K562 (cell line): ENCODE measurements around the gene JUND. TPM values are rescaled to one million over a fixed set of nuclear protein-coding genes. Genes with fewer than 3 reads are reported as not detected.

ENCODE experiments used
- ATAC-seq: fragments of 200-7000 bp; cut with Tn5 transposase; 3 replicates; pipeline ENCODE4 v1.9.1; 2020; ENCODE audit warnings: moderate library complexity
- BruUV-seq: library from RNA; stranded (reverse); fragments of 400-500 nt; replicated peaks from 2 replicates; lab custom pipeline; 2021; lab: Mats Ljungman, UMichigan
- CTCF ChIA-PET: fragments of 300-600 bp; formaldehyde crosslinking; extraction: SDS; loops from one replicate; lab custom pipeline; 2021; ENCODE audit warnings: low intra/inter-chr PET ratio; lab: Yijun Ruan, JAX
- POLR2A ChIA-PET: fragments of 300-600, 350-650 bp; sonication (Branson Sonifier 250); formaldehyde crosslinking; extraction: SDS; loops from one replicate; lab custom pipeline; 2021; ENCODE audit warnings: antibody characterized with exemption, inconsistent platforms; lab: Yijun Ruan, JAX
- DNase-seq, 4 experiments: peaks; one replicate each; pipeline versions ENCODE4 v3.0.0 to v3.0.0-alpha.2; 2011 to 2018; ENCODE audit warnings: low spot score in 3 of 4, mixed read lengths in 3 of 4; ENCODE audit errors: extremely low read depth in 1 of 4
- FAIRE-seq: peaks from 2 replicates; lab custom pipeline; 2011; peaks lifted over from hg19 to GRCh38; lab: Jason Lieb, UNC
- H2AFZ ChIP-seq: 2 replicates; pipeline ENCODE4 v1.6.0; 2011; ENCODE audit warnings: low read depth, low read length, control low read depth, inconsistent platforms
- H3K27ac ChIP-seq: fragments of 200-600 bp; 3 replicates; pipeline ENCODE4 v1.8.0; 2011; ENCODE audit warnings: low read depth, mild to moderate bottlenecking, control low read depth, inconsistent platforms, low read length, moderate library complexity, mixed read lengths; ENCODE audit errors: extremely low read depth
- H3K27me3 ChIP-seq, 2 experiments: fragments of 300-600 bp in 1 of 2; 2 replicates in 1 of 2; 3 replicates in 1 of 2; pipeline versions ENCODE4 v1.6.0 to v1.8.0; 2011; ENCODE audit warnings: inconsistent platforms in 2 of 2, low read length in 2 of 2, mild to moderate bottlenecking in 1 of 2, mixed read lengths in 1 of 2, moderate library complexity in 1 of 2; ENCODE audit not compliant: control insufficient read depth in 2 of 2, insufficient read depth in 2 of 2
- H3K36me3 ChIP-seq: fragments of 300-600 bp; 3 replicates; pipeline ENCODE4 v1.8.0; 2011; ENCODE audit warnings: mild to moderate bottlenecking, low read length, inconsistent platforms; ENCODE audit not compliant: control insufficient read depth, insufficient read depth
- H3K4me1 ChIP-seq, 2 experiments: fragments of 200-600 bp in 1 of 2; replicated peaks in 1 of 2; 2 replicates in 1 of 2; 3 replicates in 1 of 2; pipeline versions ENCODE4 v1.5.1 to v1.8.0; 2011; ENCODE audit warnings: inconsistent platforms in 2 of 2, low read length in 2 of 2, mild to moderate bottlenecking in 1 of 2, mixed read lengths in 1 of 2, moderate library complexity in 1 of 2; ENCODE audit not compliant: control insufficient read depth in 2 of 2, insufficient read depth in 2 of 2
- H3K4me2 ChIP-seq: 2 replicates; pipeline ENCODE4 v1.6.1; 2011; ENCODE audit warnings: low read length, control low read depth, inconsistent platforms, mixed read lengths; ENCODE audit not compliant: insufficient read depth
- H3K4me3 ChIP-seq: fragments of 200-600 bp; sonication (generic), shearing (Covaris generic); 2 replicates; pipeline ENCODE4 v1.5.1; 2016; ENCODE audit warnings: control low read depth, inconsistent platforms
- H3K79me2 ChIP-seq: fragments of 200-600 bp; 3 replicates; pipeline ENCODE4 v1.8.0; 2011; ENCODE audit warnings: low read length, inconsistent platforms; ENCODE audit not compliant: control insufficient read depth, insufficient read depth
- H3K9ac ChIP-seq, 2 experiments: 2 replicates each; pipeline versions ENCODE4 v1.6.0 to v1.6.1; 2011; ENCODE audit warnings: low read depth in 2 of 2, low read length in 2 of 2, control low read depth in 1 of 2, inconsistent platforms in 1 of 2, mild to moderate bottlenecking in 1 of 2, mixed read lengths in 1 of 2; ENCODE audit not compliant: insufficient read depth in 1 of 2
- H3K9me1 ChIP-seq: one replicate; pipeline ENCODE4 v1.6.0; 2011; ENCODE audit warnings: inconsistent platforms, mild to moderate bottlenecking, low read length, moderate library complexity; ENCODE audit not compliant: control insufficient read depth, insufficient read depth
- H3K9me3 ChIP-seq: replicated peaks from 2 replicates; pipeline ENCODE4 v1.5.1; 2011; ENCODE audit warnings: low read depth, low read length, inconsistent platforms; ENCODE audit not compliant: control insufficient read depth, insufficient read depth
- H4K20me1 ChIP-seq: replicated peaks from 2 replicates; pipeline ENCODE4 v1.6.1; 2011; ENCODE audit warnings: low read length, inconsistent platforms, mixed read lengths; ENCODE audit not compliant: control insufficient read depth, insufficient read depth
- CXXC5 ChIP-seq: fragments of 250-450 bp; sonication (Bioruptor Pico); IDR thresholded peaks from 2 replicates; pipeline ENCODE4 v1.8.0; 2022; ENCODE audit warnings: inconsistent platforms, mild to moderate bottlenecking, moderate library complexity
- NFYB ChIP-seq: IDR thresholded peaks from 2 replicates; pipeline ENCODE4 v1.6.1; 2011; ENCODE audit warnings: mild to moderate bottlenecking, moderate library complexity; ENCODE audit not compliant: insufficient read length; ENCODE audit errors: extremely low read depth
- NR2C1 ChIP-seq, 2 experiments: fragments of 450-650 bp; IDR thresholded peaks; 2 replicates each; pipeline ENCODE4 v1.6.1; 2017; ENCODE audit warnings: mild to moderate bottlenecking in 2 of 2, antibody characterized with exemption in 1 of 2, inconsistent platforms in 1 of 2, missing compliant biosample characterization in 1 of 2, missing genetic modification characterization in 1 of 2
- RBFOX2 ChIP-seq: fragments of 200-400 bp; formaldehyde crosslinking; IDR thresholded peaks from 2 replicates; pipeline ENCODE4 v1.6.1; 2017; ENCODE audit warnings: low read depth, mild to moderate bottlenecking, low read length, moderate library complexity
- SUPT5H ChIP-seq: fragments of 450-650 bp; IDR thresholded peaks from 2 replicates; pipeline ENCODE4 v1.6.1; 2016
- TAF1 ChIP-seq: IDR thresholded peaks from 2 replicates; pipeline ENCODE4 v1.6.1; 2011; ENCODE audit warnings: mild to moderate bottlenecking, low read length, moderate library complexity; ENCODE audit not compliant: insufficient read depth, control insufficient read depth, severe bottlenecking; ENCODE audit errors: extremely low read depth
- TEAD1 ChIP-seq, 2 experiments: fragments of 450-650 bp in 1 of 2; sonication (generic) in 1 of 2; formaldehyde crosslinking; IDR thresholded peaks; 2 replicates each; pipeline versions ENCODE4 v1.4.0 to v1.8.0; 2020 to 2022; ENCODE audit warnings: mild to moderate bottlenecking in 2 of 2, missing genetic modification reagents in 1 of 2
- TEAD4 ChIP-seq, 2 experiments: sonication (generic) in 1 of 2; formaldehyde crosslinking in 1 of 2; IDR thresholded peaks; 2 replicates each; pipeline versions ENCODE4 v1.6.1 to v1.8.0; 2012 to 2022; ENCODE audit warnings: borderline replicate concordance in 1 of 2, inconsistent platforms in 1 of 2, low read length in 1 of 2, mild to moderate bottlenecking in 1 of 2, missing genetic modification reagents in 1 of 2
- XRCC5 ChIP-seq: fragments of 200-400 bp; formaldehyde crosslinking; IDR thresholded peaks from 2 replicates; pipeline ENCODE4 v1.6.1; 2017; ENCODE audit warnings: low read depth, mild to moderate bottlenecking, low read length
- ZBTB7A ChIP-seq: IDR thresholded peaks from 2 replicates; pipeline ENCODE4 v1.6.1; 2011; ENCODE audit warnings: low read depth, mild to moderate bottlenecking, low read length, moderate library complexity, borderline replicate concordance; ENCODE audit not compliant: control insufficient read depth
- WGBS: fragments of 100-300 bp; shearing (Covaris generic); methylation state at CpG from one replicate; pipeline ENCODE4 v1.1.6; 2016; ENCODE audit warnings: low coverage, mixed read lengths; ENCODE audit not compliant: insufficient coverage; ENCODE audit errors: missing lambda C conversion rate; 5-methylcytosine and 5-hydroxymethylcytosine counted together
- in situ Hi-C: fragments of 300-500 bp; cut with MboI; formaldehyde crosslinking; loops from 4 replicates; pipeline ENCODE4 v1.15.0; 2018; ENCODE audit warnings: inconsistent platforms, mixed read lengths
- intact Hi-C: fragments of 100-400 bp; cut with micrococcal nuclease; formaldehyde crosslinking; loops from 2 replicates; pipeline ENCODE4 v1.14.2; 2022
- polyA plus RNA-seq, 8 experiments: library from polyadenylated mRNA; depleted of rRNA in 4 of 8; stranded (reverse) in 5 of 8; unstranded in 3 of 8; fragments of >200 nt; fragmentation: Nextera tagmentation in 2 of 8; fragmentation: Illumina TruSeq in 1 of 8; extraction: Ambion mirVana in 2 of 8; extraction: Trizol in 1 of 8; gene quantifications; 2 replicates each; pipeline versions ENCODE4 v1.2.1 to v1.2.3, GENCODE V29; 2011 to 2014; ENCODE audit warnings: inconsistent platforms in 1 of 8, missing spikeins in 1 of 8
- total RNA-seq, 7 experiments: library from RNA; depleted of rRNA in 6 of 7; stranded (reverse); fragments of >200 nt in 6 of 7; fragmentation: Illumina TruSeq in 2 of 7; extraction: Trizol in 2 of 7; gene quantifications; 2 replicates each; pipeline versions ENCODE4 v1.2.1 to v1.2.3, GENCODE V29; 2011 to 2021; ENCODE audit warnings: low replicate concordance in 1 of 7

Gene JUND
- total and polyA plus RNA-seq, 9 of the 15 experiments (the other 6 are each of a cell fraction or from before 2014, with no cell fraction given) = 6.4 to 286 (median 42.3) TPM

DNA sequence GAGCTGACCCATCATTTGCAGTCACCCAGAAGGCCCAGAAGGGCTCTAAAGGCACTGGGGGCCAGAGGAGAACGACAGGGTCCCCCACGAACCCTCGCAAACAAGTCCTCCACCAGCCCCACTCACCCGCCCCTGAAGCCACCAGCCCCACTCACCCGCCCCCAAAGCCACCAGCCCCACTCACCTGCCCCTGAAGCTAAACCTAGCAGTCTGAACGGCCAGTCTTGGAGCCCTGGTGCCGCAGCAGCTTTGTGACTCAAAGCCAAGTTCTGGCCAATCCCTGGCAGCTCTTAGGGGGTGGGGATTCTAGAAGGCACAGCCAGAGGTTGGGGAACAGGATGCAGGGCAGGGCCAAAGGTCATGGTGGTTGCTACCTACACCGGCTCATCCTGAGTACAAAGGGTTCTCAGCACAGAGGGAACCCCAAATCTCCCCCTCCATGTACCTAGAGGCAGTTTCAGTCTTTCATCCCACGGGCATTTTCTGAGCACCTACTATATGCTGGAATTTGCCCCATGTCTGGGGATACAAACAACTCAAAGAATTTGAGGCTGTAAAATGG, 7.1 kb downstream of the JUND start, which contains the start of gene IQCN:
IQCN (minus strand) TSS at position 234 of the 562 bp plus-strand sequence. CDS start 4,974 bp downstream, outside the sequence.
- Histone ChIP-seq H3K4me3 (no peak within 1 kb of the TSS), H3K27ac (peak within 1 kb of the TSS; percentile 24; the same call in 2 of the 3 replicates), H3K9me1 (peaks cover 15% of the 10 kb centered on the region), H2AFZ (no peak within 1 kb of the TSS), H3K36me3 (peaks cover 17% of the 10 kb centered on the region)
- TF ChIP-seq ZBTB7A (0 out of 2 replicates have a peak, but pooled peaks have one; percentile 5), CXXC5 (CRISPR knock-in tag) (no peak), TEAD4 (IDR thresholded peaks at IDR 0.05; ENCODE audit: low read length) (no peak), TEAD4 (CRISPR knock-in tag; IDR thresholded peaks at IDR 0.05; ENCODE audit: borderline replicate concordance) (0 out of 2 replicates have a peak, but pooled peaks have one; percentile 37), TAF1 (no peak), SUPT5H (0 out of 2 replicates have a peak, but pooled peaks have one; percentile 2), XRCC5 (0 out of 2 replicates have a peak, but pooled peaks have one; percentile 9), RBFOX2 (0 out of 2 replicates have a peak, but pooled peaks have one; percentile 24), NFYB (no peak), NR2C1 (IDR thresholded peaks at IDR 0.05) (peak; percentile 28; the same call in 1 of the 2 replicates), NR2C1 (tag; IDR thresholded peaks at IDR 0.05) (no peak), TEAD1 (CRISPR knock-in tag; IDR thresholded peaks at IDR 0.05) (peak in 1 of 2 experiments; percentile 88; a peak in 2 of 4 replicates)
- TF ChIP-seq, all 486 proteins: peak for 7
- POLR2A ChIA-PET = interaction anchor here (0.5 to 8.5 kb wide), 23 partner anchors 10 to 1294 kb away, joined by 3 to 117 read pairs (median 5); partner anchors contain the start of genes GDF15, LSM4 and RAB3A
- Histone ChIP-seq H4K20me1 (peaks cover 15% of the 10 kb centered on the region), H3K4me1 (peaks cover 20 to 53% of the 10 kb centered on the region in 2 experiments), H3K9ac (peak within 1 kb of the TSS in 1 of 2 experiments; percentile 54; a peak in 2 of 4 replicates), H3K27me3 (no peaks in the 10 kb centered on the region), H3K4me2 (peak within 1 kb of the TSS; percentile 51; the same call in 1 of the 2 replicates), H3K79me2 (peaks cover 19% of the 10 kb centered on the region), H3K9me3 (no peaks in the 10 kb centered on the region)
- no TSS peak for BruUV-seq
- FAIRE-seq (no peak), DNase-seq (no peak), ATAC-seq (peak; percentile 2)
- intact Hi-C loops (no loop called here), in situ Hi-C loops (loop anchor here (5.0 kb wide), 1 partner anchor 133 kb away; no protein-coding TSS in a partner anchor)
- 63% methylated on average over 4 of the region's 9 CpGs for WGBS
- CTCF ChIA-PET = no interaction called here
